B cell (primary cell): ENCODE measurements around the gene NTRK3.

Source experiments
- EZH2 ChIP-seq: IDR thresholded peaks from 2 replicates; pipeline ENCODE4 v1.6.1; 2012; ENCODE audit warnings: borderline replicate concordance, low read depth, mild to moderate bottlenecking, moderate library complexity, low read length; ENCODE audit not compliant: insufficient read depth, poor library complexity, severe bottlenecking
- TF ChIP-seq, protein P1 (sequence below): fragments of 200-600 bp; IDR thresholded peaks from one replicate; pipeline ENCODE4 v1.8.0; 2022; ENCODE audit warnings: antibody characterized with exemption, mild to moderate bottlenecking

DNA sequence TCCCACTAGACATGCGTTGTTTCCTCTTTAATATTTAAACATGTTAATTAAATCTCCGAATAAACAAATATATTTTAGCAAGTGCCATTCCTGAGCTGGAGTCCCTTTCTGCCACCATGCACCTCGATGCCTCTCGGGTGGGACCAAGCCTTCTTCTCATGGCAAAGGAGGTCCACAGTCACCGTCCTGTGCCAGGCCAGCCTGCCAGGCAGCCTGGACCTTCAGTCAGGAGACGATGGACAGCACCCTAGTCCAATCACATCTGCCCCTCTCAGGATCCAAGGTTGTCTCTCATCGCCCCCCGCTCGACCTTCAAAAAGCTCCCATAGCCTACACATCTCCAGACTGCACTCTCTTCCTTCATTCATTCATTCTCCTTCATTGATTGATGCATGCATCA, 22.6 kb downstream of the NTRK3 start:
- TF ChIP-seq, protein P1, sequence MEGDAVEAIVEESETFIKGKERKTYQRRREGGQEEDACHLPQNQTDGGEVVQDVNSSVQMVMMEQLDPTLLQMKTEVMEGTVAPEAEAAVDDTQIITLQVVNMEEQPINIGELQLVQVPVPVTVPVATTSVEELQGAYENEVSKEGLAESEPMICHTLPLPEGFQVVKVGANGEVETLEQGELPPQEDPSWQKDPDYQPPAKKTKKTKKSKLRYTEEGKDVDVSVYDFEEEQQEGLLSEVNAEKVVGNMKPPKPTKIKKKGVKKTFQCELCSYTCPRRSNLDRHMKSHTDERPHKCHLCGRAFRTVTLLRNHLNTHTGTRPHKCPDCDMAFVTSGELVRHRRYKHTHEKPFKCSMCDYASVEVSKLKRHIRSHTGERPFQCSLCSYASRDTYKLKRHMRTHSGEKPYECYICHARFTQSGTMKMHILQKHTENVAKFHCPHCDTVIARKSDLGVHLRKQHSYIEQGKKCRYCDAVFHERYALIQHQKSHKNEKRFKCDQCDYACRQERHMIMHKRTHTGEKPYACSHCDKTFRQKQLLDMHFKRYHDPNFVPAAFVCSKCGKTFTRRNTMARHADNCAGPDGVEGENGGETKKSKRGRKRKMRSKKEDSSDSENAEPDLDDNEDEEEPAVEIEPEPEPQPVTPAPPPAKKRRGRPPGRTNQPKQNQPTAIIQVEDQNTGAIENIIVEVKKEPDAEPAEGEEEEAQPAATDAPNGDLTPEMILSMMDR = no peak
- TF ChIP-seq EZH2 = no peak
